Measurements from ENCODE around the gene NSUN3. TPM values are rescaled to one million over a fixed set of nuclear protein-coding genes. Genes with fewer than 3 reads are reported as not detected.
A peak's percentile ranks its signal among the peaks of the same experiment; 100 is the strongest.

The NSUN3 gene
- total and polyA plus RNA-seq, 2 of the 8 experiments (the other 6 are each of a cell fraction or from before 2014, with no cell fraction given): 2.1 to 5.1 TPM

- POLR2A ChIA-PET (ENCODE audit: partially characterized antibody): no interaction called here
Observed at GRCh38 chr3:94146455-94146854, 83.6 kb downstream of the NSUN3 start.

More at GRCh38 chr3:94146455-94146854, 83.6 kb downstream of the NSUN3 start:
- Histone ChIP-seq H2BK5ac (ENCODE audit: low read depth, low read length) (no peak overlapping the region), H3K4me3 (ENCODE audit: extremely low read depth in 1 of 4, insufficient read depth in 2 of 4, low read depth in 3 of 4, low read length in 4 of 4) (no peak overlapping the region), H3K4me2 (ENCODE audit: insufficient read depth in 1 of 2, low read depth in 2 of 2, low read length in 2 of 2) (peak overlapping the region; percentile 25 to 60; a peak in 2 of 4 replicates), H3K56ac (replicated peaks; ENCODE audit: insufficient read length, low read depth, low read length) (no peak overlapping the region), H3K4ac (replicated peaks; ENCODE audit: insufficient read length, low read depth, low read length) (no peak overlapping the region), H3K14ac (ENCODE audit: insufficient read length) (no peak overlapping the region), H3K23me2 (ENCODE audit: low read depth, low read length) (no peaks in the 10 kb centered on the region), H3K36me3 (ENCODE audit: control insufficient read depth in 2 of 4, insufficient read depth in 4 of 4, low read length in 3 of 4) (no peaks in the 10 kb centered on the region), H3K79me2 (ENCODE audit: control insufficient read depth in 1 of 2, insufficient read depth in 2 of 2, low read length in 2 of 2) (no peaks in the 10 kb centered on the region), H3K9me3 (ENCODE audit: insufficient read depth in 2 of 2, low read depth in 1 of 2, low read length in 1 of 2) (no peaks in the 10 kb centered on the region), H3K27ac (ENCODE audit: low read depth, low read length) (no peak overlapping the region), H2AK5ac (ENCODE audit: low read depth, low read length) (no peak overlapping the region), H4K8ac (ENCODE audit: extremely low read depth, insufficient read depth, low read length) (no peak overlapping the region), H4K20me1 (replicated peaks in 1 of 2; ENCODE audit: control insufficient read depth in 1 of 2, insufficient read depth in 2 of 2, low read length in 2 of 2) (no peaks in the 10 kb centered on the region), H2BK120ac (replicated peaks; ENCODE audit: low read depth, low read length) (no peak overlapping the region), H2BK12ac (ENCODE audit: low read depth, low read length) (no peak overlapping the region; the same call in 1 of the 2 replicates), H3K23ac (ENCODE audit: insufficient read length) (no peak overlapping the region), H3K79me1 (ENCODE audit: low read depth, low read length) (no peaks in the 10 kb centered on the region), H2BK20ac (ENCODE audit: low read length) (no peak overlapping the region; the same call in 1 of the 2 replicates), H3K9ac (replicated peaks in 1 of 4; ENCODE audit: extremely low read depth in 1 of 4, low read depth in 3 of 4, low read length in 3 of 4) (no peak overlapping the region), H3K18ac (ENCODE audit: extremely low read depth, low read length) (no peak overlapping the region), H3K4me1 (replicated peaks in 1 of 4; ENCODE audit: control insufficient read depth in 3 of 4, insufficient read depth in 4 of 4, low read length in 3 of 4) (peaks cover 0 to 4% (median 4%) of the 10 kb centered on the region in 4 experiments; a peak in 4 of 7 replicates), H4K5ac (ENCODE audit: insufficient read length, low read depth, low read length) (no peak overlapping the region), H3K27me3 (replicated peaks in 1 of 4; ENCODE audit: control insufficient read depth in 3 of 4, extremely low read depth in 1 of 4, insufficient read depth in 3 of 4, low read length in 3 of 4) (no peaks in the 10 kb centered on the region), H4K91ac (replicated peaks; ENCODE audit: insufficient read length, low read length) (no peak overlapping the region), H2AFZ (ENCODE audit: low read length) (no peak overlapping the region), H2BK15ac (ENCODE audit: low read length) (no peak overlapping the region)
- DNase-seq (ENCODE audit: low read depth in 1 of 2, low spot score in 2 of 2): no peak
- whole genome bisulfite sequencing, 2 experiments (ENCODE audit: extremely low coverage in 1 of 2, insufficient coverage in 1 of 2, insufficient read length in 1 of 2, insufficient replicate concordance in 2 of 2, low coverage in 1 of 2, low lambda C conversion rate in 2 of 2, missing lambda C conversion rate in 1 of 2): 75% methylated on average over 4 of the region's 4 CpGs; no CpG with 5 or more reads in 1 of the 2 experiments
- no peak for FAIRE-seq
- CTCF ChIA-PET (ENCODE audit: partially characterized antibody): no interaction called here
- TF ChIP-seq TEAD4 (IDR thresholded peaks at IDR 0.05; ENCODE audit: low read depth, low read length) (no peak), GABPA (IDR thresholded peaks at IDR 0.05; ENCODE audit: borderline replicate concordance, insufficient read depth, low read length) (no peak)
